Ovary (tissue), 3 donors: ENCODE results near the gene HORMAD2.

Experiments
- POLR2A ChIP-seq: fragments of 450-650 bp; IDR thresholded peaks from one replicate; pipeline ENCODE4 v1.6.1; 2017; ENCODE audit warnings: antibody characterized with exemption, mild to moderate bottlenecking, moderate library complexity
- TF ChIP-seq, protein P1 (sequence below), 3 donors: fragments of 450-650 bp in 2 of 3; fragments of 200-600 bp in 1 of 3; IDR thresholded peaks; one replicate each; pipeline versions ENCODE4 v1.5.1 to v1.8.0; 2016 to 2022; ENCODE audit warnings: antibody characterized with exemption in 3 of 3, mild to moderate bottlenecking in 1 of 3
- donor health status: DM: no; HTN: no; CAD: no.

DNA sequence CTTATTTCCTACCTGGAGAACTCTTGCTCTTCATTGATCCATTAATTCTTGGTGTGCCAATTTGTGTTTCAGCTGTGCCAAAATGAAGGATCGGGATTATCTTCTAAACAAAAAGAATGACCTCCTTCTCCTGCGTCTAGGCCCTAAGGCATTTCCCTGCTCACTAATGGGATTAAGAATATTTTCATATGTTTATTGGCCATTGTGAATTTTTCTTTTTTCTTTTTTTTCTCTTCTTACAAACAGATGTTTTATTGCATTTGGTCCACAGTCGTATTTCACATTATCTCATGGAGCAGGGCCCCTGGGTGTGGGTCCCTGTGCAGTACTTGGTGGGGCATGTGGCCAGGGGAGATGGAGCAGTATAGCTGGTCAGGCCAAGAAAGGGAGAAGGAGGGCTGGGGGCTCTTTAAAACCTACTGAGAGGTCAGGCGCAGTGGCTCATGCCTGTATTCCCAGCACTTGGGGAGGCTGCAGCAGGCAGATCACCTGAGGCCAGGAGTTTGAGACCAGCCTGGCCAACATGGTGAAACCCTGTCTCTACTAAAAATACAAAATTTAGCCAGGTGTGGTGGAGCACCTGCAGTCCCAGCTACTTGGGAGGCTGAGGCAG lies 35.3 kb upstream of the HORMAD2 start:
- TF ChIP-seq POLR2A, result no peak
- TF ChIP-seq, protein P1, sequence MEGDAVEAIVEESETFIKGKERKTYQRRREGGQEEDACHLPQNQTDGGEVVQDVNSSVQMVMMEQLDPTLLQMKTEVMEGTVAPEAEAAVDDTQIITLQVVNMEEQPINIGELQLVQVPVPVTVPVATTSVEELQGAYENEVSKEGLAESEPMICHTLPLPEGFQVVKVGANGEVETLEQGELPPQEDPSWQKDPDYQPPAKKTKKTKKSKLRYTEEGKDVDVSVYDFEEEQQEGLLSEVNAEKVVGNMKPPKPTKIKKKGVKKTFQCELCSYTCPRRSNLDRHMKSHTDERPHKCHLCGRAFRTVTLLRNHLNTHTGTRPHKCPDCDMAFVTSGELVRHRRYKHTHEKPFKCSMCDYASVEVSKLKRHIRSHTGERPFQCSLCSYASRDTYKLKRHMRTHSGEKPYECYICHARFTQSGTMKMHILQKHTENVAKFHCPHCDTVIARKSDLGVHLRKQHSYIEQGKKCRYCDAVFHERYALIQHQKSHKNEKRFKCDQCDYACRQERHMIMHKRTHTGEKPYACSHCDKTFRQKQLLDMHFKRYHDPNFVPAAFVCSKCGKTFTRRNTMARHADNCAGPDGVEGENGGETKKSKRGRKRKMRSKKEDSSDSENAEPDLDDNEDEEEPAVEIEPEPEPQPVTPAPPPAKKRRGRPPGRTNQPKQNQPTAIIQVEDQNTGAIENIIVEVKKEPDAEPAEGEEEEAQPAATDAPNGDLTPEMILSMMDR (IDR thresholded peaks at IDR 0.05), result no peak
